GM21447 (cell line): ENCODE results near the gene PRTN3.

Source experiments
- ATAC-seq: cut with Tn5 transposase; IDR thresholded peaks from one replicate; pipeline ENCODE4 v1.9.1; 2021; ENCODE audit not compliant: unreplicated experiment

PRTN3 gene

GRCh38 chr19:840519-841206 lies at the start of gene PRTN3:
Gene PRTN3 (plus strand): TSS chr19:840999. CDS start chr19:841009, 10 bp downstream.
- no peak for ATAC-seq

- no peak for ATAC-seq
These were observed 49.7 kb upstream of the PRTN3 start for GRCh38 chr19:791007-791566.

GRCh38 chr19:791567-792305 lies 49.1 kb upstream of the PRTN3 start:
- ATAC-seq, result no peak

GRCh38 chr19:792306-792885 lies 48.4 kb upstream of the PRTN3 start:
- no peak for ATAC-seq

- no peak for ATAC-seq
These were observed 47.0 kb upstream of the PRTN3 start for GRCh38 chr19:793806-794205.

- no peak for ATAC-seq
These were observed 45.7 kb upstream of the PRTN3 start for GRCh38 chr19:795073-795611.

GRCh38 chr19:795691-796581 lies 44.9 kb upstream of the PRTN3 start:
- no peak for ATAC-seq

GRCh38 chr19:796692-797527 lies 43.9 kb upstream of the PRTN3 start, which contains the start of gene PTBP1:
Gene PTBP1 (plus strand): TSS chr19:797452. CDS start chr19:797498, 46 bp downstream.
- peak; percentile 74 for ATAC-seq

- ATAC-seq, result peak; percentile 30
These were observed 43.0 kb upstream of the PRTN3 start for GRCh38 chr19:797528-798414.

- ATAC-seq, result no peak
These were observed 42.3 kb upstream of the PRTN3 start for GRCh38 chr19:798415-799075.

GRCh38 chr19:799076-799881 lies 41.5 kb upstream of the PRTN3 start:
- ATAC-seq, result no peak

GRCh38 chr19:800360-801029 lies 40.3 kb upstream of the PRTN3 start:
- ATAC-seq, result no peak

- no peak for ATAC-seq
These were observed 39.6 kb upstream of the PRTN3 start for GRCh38 chr19:801030-801860.

- no peak for ATAC-seq
These were observed 38.8 kb upstream of the PRTN3 start for GRCh38 chr19:801861-802497.

- no peak for ATAC-seq
These were observed 38.2 kb upstream of the PRTN3 start for GRCh38 chr19:802498-803098.
